Left ventricle myocardium inferior (tissue), 1 donor: ENCODE measurements around the gene C19orf18. TPM values are rescaled to one million over a fixed set of nuclear protein-coding genes. Genes with fewer than 3 reads are reported as not detected.

ENCODE experiments used
- DNase-seq: peaks from one replicate; pipeline ENCODE4 v3.0.0-alpha.2; 2020
- H3K27ac ChIP-seq: fragments of 200-600 bp; replicated peaks from 2 replicates; pipeline ENCODE4 v1.8.0; 2021
- H3K27me3 ChIP-seq: fragments of 200-600 bp; 2 replicates; pipeline ENCODE4 v1.8.0; 2021; ENCODE audit warnings: low read depth
- H3K36me3 ChIP-seq: fragments of 200-600 bp; 2 replicates; pipeline ENCODE4 v1.8.0; 2021
- H3K4me1 ChIP-seq: fragments of 200-600 bp; 2 replicates; pipeline ENCODE4 v1.8.0; 2021
- H3K4me3 ChIP-seq: fragments of 200-600 bp; 2 replicates; pipeline ENCODE4 v1.8.0; 2021; ENCODE audit warnings: mild to moderate bottlenecking, moderate library complexity
- H3K9me3 ChIP-seq: fragments of 200-600 bp; replicated peaks from 2 replicates; pipeline ENCODE4 v1.8.0; 2021
- CTCF ChIP-seq: fragments of 200-600 bp; IDR thresholded peaks from 2 replicates; pipeline ENCODE4 v1.8.0; 2021; ENCODE audit warnings: antibody characterized with exemption, mild to moderate bottlenecking, borderline replicate concordance
- intact Hi-C: fragments of 100-400 bp; cut with micrococcal nuclease; formaldehyde crosslinking; loops from one replicate; pipeline ENCODE4 v1.11.0; 2022
- total RNA-seq: library from RNA; stranded (reverse); fragmentation: NEBNext Ultra II Directional; extraction: Animal tissue kit (Norgen Biotek cat#: 25700); gene quantifications from one replicate; pipeline ENCODE4 v1.2.1, GENCODE V29; 2021
- donor health status: DM: no; HTN: yes; CAD: no; lungs with severe emphysema.

C19orf18 gene
- total RNA-seq, 1 donor from 2014 or later: 2.1 TPM

GRCh38 chr19:58002384-58003173 lies 28.2 kb upstream of the C19orf18 start, which contains the start of gene ZNF606:
Gene ZNF606 (minus strand): TSS chr19:58002820. CDS start chr19:58001319, 1,501 bp downstream.
- no peaks in the 10 kb centered on the region for H3K27me3 ChIP-seq
- H3K36me3 ChIP-seq: peaks cover 78% of the 10 kb centered on the region
- no peak for TF ChIP-seq CTCF
- peak; percentile 89 for DNase-seq
- intact Hi-C loops: no loop called here
- peaks cover 69% of the 10 kb centered on the region for H3K9me3 ChIP-seq
- H3K4me1 ChIP-seq: peaks cover 48% of the 10 kb centered on the region
- peak within 1 kb of the TSS; percentile 93 for H3K4me3 ChIP-seq
- H3K27ac ChIP-seq: peak within 1 kb of the TSS; percentile 96

- peaks cover 78% of the 10 kb centered on the region for H3K36me3 ChIP-seq
- intact Hi-C loops: no loop called here
- H3K9me3 ChIP-seq: peaks cover 69% of the 10 kb centered on the region
Measured at GRCh38 chr19:58001895-58002369, 27.6 kb upstream of the C19orf18 start.

GRCh38 chr19:58000677-58001076 lies 26.3 kb upstream of the C19orf18 start:
- Histone ChIP-seq H3K4me3 (peak overlapping the region; percentile 93), H3K27ac (no peak overlapping the region), H3K36me3 (peaks cover 78% of the 10 kb centered on the region), H3K27me3 (no peaks in the 10 kb centered on the region), H3K9me3 (peaks cover 69% of the 10 kb centered on the region), H3K4me1 (peaks cover 48% of the 10 kb centered on the region)
- no peak for TF ChIP-seq CTCF
- no peak for DNase-seq
- intact Hi-C loops: no loop called here

More at GRCh38 chr19:58001895-58002369, 27.6 kb upstream of the C19orf18 start:
- Histone ChIP-seq H3K27ac (peak overlapping the region; percentile 96), H3K4me3 (peak overlapping the region; percentile 93), H3K4me1 (peaks cover 48% of the 10 kb centered on the region), H3K27me3 (no peaks in the 10 kb centered on the region)
- DNase-seq: no peak
- no peak for TF ChIP-seq CTCF

GRCh38 chr19:57992841-57993240 lies 18.5 kb upstream of the C19orf18 start:
- no peak for TF ChIP-seq CTCF
- DNase-seq: no peak
- no peaks in the 10 kb centered on the region for H3K27me3 ChIP-seq
- H3K9me3 ChIP-seq: peaks cover 99% of the 10 kb centered on the region
- H3K4me3 ChIP-seq: no peak overlapping the region
- intact Hi-C loops: no loop called here
- no peaks in the 10 kb centered on the region for H3K4me1 ChIP-seq
- H3K27ac ChIP-seq: no peak overlapping the region
- H3K36me3 ChIP-seq: peaks cover 99% of the 10 kb centered on the region

- no peak for DNase-seq
- intact Hi-C loops: no loop called here
- Histone ChIP-seq H3K36me3 (peaks cover 100% of the 10 kb centered on the region), H3K4me1 (no peaks in the 10 kb centered on the region), H3K9me3 (peaks cover 100% of the 10 kb centered on the region), H3K27me3 (no peaks in the 10 kb centered on the region), H3K4me3 (no peak overlapping the region), H3K27ac (no peak overlapping the region)
- no peak for TF ChIP-seq CTCF
Measured at GRCh38 chr19:57978586-57979289, 4.4 kb upstream of the C19orf18 start.
